Amniotic epithelial cell (primary cell): ENCODE results near the gene PCDH10.

Experiments
- DNase-seq: peaks from one replicate; pipeline ENCODE4 v3.0.0-alpha.2; 2010; ENCODE audit warnings: low read depth

PCDH10 gene

GRCh38 chr4:133148690-133149363 lies at the start of gene PCDH10:
TSS of gene PCDH10 (plus strand) at chr4:133149294. CDS start at chr4:133150141, 847 bp downstream.
- DNase-seq, result peak; percentile 95

- DNase-seq, result no peak
Measured at GRCh38 chr4:133102043-133102442, 47.1 kb upstream of the PCDH10 start.

DNA sequence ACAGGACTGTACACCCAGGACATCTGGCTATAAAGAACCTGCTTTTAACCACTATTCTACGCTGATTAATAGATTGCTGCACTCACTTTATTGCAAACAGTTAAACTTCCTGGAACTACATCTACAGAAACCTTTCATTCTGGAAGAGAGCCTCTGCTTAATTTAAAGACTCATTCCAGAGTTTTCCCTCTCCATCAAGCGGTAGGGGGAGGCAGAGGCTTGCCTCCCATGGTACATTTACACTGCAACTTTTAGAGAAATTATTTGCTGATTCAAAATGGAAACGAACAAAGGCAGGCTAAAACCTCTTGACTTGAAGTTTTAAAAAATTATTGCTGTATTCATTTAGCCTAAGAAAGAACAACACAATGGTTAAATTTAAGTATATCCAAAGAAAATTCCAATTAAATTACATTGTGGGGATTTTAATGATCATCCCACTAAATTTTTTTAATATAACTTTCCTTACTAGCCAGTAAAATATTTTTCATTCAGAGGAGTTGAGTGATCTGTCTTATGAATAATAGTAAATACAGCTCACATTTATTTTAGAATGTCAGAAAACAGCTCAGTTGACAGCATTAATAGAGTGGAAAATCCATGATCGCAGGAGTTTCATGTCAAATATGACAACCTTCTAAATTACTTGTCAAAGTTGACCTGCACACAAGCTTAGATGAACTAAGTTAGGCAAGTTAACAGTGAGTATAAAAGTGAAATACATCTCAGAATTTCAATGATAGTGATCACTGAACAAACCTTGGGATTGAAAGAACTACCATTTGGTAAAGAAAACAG lies 46.3 kb upstream of the PCDH10 start:
- DNase-seq, result peak; percentile 1

GRCh38 chr4:133112641-133113040 lies 36.5 kb upstream of the PCDH10 start:
- no peak for DNase-seq

DNA sequence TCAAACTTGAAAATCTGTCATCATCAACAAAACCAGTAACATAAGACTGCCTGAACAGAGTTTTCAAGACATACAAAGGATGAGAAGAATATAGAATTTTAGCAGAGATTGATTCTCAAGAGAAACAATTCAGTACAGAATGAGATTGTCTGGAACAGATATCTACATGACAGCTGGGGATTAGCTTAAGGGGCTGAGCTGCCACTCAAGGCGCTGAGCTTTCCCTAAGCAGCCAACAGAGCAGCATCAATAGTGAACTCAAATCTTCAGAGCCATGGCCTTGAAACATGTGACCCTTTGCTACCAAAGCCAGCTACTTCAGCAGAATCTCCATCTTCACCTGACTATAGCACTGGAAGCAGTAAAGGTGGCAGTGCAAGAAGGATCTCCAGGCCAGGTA lies 24.3 kb upstream of the PCDH10 start:
- no peak for DNase-seq

GRCh38 chr4:133127500-133127899 lies 21.6 kb upstream of the PCDH10 start:
- no peak for DNase-seq

DNA sequence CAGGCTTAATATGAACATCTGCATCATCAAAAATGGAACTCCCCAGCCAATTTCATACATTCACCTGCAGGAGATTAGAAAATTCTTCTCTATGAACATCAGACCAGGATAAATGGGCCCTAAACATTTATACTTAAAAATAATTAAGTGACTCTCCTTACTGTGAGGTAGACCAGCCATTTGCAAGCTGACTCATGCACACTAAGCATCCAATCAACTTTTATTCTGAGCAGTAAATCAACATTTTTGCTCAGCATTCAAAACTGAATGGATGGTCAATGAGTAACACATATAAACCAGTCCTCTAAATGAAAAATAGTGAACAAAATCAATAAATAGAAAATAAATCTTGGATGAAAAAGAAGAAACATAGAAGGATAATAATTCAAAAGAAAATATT lies 19.9 kb upstream of the PCDH10 start:
- peak; percentile 28 for DNase-seq

- peak; percentile 91 for DNase-seq
Measured at GRCh38 chr4:133130171-133130570, 18.9 kb upstream of the PCDH10 start.

- no peak for DNase-seq
Measured at GRCh38 chr4:133131829-133132460, 17.1 kb upstream of the PCDH10 start.

DNA sequence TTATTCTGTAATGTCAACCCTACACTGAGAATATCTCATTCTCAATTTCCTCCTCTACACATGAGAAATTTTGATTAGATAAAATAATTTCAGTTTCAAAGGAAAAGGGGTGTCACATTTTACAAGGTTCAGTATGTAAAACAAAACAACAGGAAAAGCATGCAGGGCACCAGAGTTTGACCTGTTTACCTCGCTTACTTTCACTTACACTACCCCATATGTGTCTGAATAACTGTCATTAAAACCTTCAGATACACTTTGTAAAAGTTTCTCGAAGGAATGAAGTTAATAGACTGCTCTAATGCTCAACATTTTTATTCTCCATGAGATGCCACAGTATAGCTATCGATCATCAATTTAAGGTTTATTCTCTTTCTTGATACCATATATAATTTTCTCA lies 12.3 kb upstream of the PCDH10 start:
- DNase-seq, result no peak

GRCh38 chr4:133137571-133137970 lies 11.5 kb upstream of the PCDH10 start:
- no peak for DNase-seq

DNA sequence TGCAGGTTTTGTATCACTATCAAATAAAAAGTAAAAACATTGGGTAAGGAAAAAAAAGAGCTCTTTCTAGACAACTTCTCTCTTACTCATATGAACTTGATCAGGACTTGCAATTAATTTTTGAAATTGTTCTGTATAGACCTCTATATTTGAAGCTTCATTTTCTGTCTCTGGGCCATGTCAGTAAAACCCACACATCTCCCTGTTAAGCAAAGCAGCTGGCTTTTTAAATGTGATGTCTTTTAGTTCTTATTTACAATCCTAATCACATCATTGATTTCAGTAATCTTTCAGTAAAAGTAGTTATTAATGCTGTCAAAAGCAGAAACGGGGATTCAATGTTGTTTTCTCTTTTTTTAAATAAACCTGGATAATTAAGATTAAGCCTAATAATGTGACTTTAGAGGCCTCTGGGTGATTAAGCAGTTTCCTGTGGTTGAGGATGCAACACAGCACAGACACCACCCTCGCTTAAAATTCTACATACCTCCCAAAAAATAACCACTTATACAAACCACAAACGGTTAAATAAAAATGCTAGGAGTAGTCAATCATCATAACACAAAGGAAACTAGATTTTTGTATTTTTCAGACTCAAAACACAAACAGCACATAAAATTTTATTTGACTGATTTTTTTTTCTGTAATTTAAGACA lies 5.2 kb upstream of the PCDH10 start:
- no peak for DNase-seq

- no peak for DNase-seq
Measured at GRCh38 chr4:133145241-133145640, 3.9 kb upstream of the PCDH10 start.

DNA sequence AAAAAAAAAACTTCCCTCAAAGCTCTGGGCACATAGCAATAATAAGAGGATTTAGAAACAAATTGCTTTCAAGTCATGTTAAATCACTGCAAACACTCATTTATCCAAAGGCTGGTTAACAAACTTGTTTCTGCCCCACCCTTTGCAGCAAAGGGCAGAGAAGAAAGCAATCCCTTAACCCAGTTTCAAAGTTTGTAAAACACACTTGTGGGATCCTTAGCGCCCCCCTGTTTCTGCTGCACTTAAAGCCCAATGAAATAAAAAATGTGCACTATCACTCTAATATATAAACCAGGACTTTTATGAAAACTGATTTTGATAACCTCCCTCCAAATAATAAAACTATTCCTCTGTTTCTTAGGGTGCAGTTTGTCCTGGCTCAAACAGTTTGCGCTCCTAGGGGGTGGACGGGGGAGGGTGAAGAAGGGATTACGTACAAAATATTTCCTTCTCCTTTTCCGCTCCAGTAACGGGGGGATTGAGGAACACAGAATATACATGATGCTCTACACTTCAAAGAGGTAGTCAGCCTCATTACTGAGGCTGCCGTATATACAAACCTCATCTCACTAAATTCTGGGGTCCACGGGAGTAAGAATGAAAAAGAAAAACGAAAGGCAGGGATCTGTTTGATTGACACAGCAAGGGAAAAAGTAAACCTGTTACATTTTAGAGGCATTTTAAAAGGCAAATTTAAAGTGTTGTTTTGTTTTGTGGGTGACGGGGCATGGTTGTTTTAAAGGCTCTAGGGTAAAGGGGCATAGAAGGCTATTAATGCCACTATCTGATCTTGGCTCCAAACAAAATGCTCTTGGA lies 3.1 kb upstream of the PCDH10 start:
- DNase-seq, result no peak

DNA sequence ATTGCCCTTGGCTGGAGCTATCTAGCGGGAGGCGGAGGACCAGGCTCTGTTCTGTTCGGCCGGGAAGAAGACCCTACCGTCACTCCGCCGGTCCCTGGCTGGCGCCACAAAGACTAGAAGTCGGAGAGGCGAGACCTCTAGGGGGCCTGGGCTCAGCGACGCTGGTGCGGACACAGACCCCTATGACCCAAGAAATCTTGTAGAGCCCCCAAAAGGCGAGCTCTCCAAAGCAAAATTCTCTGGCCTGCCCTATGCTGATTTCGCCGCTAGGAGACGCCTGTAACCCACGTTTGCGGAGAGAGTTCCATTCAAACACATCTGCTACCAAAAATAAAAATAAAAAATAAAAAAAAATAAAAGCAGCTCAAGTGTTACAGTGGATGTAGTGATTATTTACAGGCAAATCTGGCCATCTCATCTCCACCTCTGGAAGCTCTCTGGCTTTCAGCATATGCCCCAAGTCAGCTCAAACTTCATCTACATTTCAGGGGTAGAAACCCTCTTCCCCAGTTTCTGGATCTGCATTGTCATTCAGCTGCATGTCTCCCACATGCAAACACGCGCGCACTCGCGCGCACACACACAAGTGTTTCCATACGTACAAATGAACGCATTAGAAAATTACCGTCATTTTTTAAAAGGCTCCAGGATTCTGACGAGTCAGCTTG lies 2.4 kb upstream of the PCDH10 start:
- peak; percentile 67 for DNase-seq

DNA sequence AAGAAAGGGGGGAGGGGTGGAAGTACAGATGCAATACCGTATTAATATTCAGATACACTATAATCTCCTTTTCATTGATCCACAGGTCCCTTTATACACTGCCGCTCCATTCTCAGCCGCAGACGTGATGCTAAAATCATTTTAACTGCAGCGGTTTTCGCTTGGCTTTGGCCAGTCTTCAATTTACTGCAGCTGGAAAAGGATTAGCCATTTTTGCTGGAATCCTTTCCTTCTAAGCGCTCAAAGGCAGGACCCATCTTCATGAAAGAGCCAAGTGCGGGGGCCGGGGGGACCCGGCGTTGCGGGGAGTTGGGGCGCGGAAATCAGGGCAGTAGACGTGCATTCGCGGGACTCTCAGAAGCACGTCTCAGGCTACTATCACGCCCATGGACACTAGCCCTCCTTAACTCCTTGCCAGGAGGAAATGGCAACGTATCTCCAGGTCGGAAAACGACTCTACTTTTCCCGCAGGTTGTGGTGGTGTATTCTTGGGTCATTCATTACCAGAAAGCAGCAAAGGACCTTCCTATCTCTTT lies 1.7 kb upstream of the PCDH10 start:
- no peak for DNase-seq

GRCh38 chr4:133147921-133148689 lies 989 bp upstream of the PCDH10 start:
- DNase-seq, result peak; percentile 73

DNA sequence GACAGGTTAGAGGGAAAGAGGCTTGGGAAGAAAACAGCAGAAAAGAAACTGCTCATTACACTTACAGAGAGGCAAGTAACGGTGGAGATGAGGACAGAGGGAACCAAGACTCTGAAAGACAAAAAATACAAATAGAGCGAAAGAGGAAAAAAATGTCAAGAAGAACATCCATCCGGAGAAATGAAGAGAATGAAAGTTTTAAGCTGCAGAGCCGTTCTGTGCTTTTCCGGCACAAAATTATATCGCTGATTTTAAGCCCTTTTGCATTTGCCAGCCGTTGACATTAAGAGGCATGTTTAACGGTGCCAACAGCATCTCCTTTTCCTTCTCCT lies 236 bp downstream of the PCDH10 start:
- DNase-seq, result no peak

- DNase-seq, result peak; percentile 27
Measured at GRCh38 chr4:133149932-133150471, 908 bp downstream of the PCDH10 start.
